T-helper 2 cell treated with Interferon-gamma antibody and Interleukin-4, amounts not matched to agents 5 μg/mL and 100 μg/mL, for 36 hours (primary cell): ENCODE measurements around the gene MGAT1.
"Not testable (repeated sequence)": the region's sequence is repeated elsewhere in the genome, so short reads cannot be mapped to it uniquely, and the experiment has no call there.

Experiments used
- DNase-seq: peaks from one replicate; pipeline ENCODE4 v3.0.0; 2021; ENCODE audit warnings: low spot score
- H3K27ac Mint-ChIP-seq: one replicate; pipeline ENCODE4 v1.8.0; 2021; ENCODE audit warnings: mild to moderate bottlenecking, mixed read lengths
- H3K27me3 Mint-ChIP-seq: one replicate; pipeline ENCODE4 v1.8.0; 2021; ENCODE audit warnings: low read depth, mixed read lengths
- H3K36me3 Mint-ChIP-seq: one replicate; pipeline ENCODE4 v1.8.0; 2021; ENCODE audit warnings: low read depth, mixed read lengths
- H3K4me1 Mint-ChIP-seq: one replicate; pipeline ENCODE4 v1.8.0; 2021; ENCODE audit warnings: low read depth, mixed read lengths
- H3K4me3 Mint-ChIP-seq: one replicate; pipeline ENCODE4 v1.8.0; 2022; ENCODE audit warnings: mild to moderate bottlenecking, moderate library complexity, mixed read lengths
- H3K9me3 Mint-ChIP-seq: one replicate; pipeline ENCODE4 v1.8.0; 2021; ENCODE audit warnings: mixed read lengths

The MGAT1 gene

GRCh38 chr5:180779985-180780610, 22.5 kb downstream of the MGAT1 start:
- Mint-ChIP-seq H3K4me3 (no peak overlapping the region), H3K9me3 (no peaks in the 10 kb centered on the region), H3K27me3 (peaks cover 2% of the 10 kb centered on the region), H3K36me3 (no peaks in the 10 kb centered on the region), H3K4me1 (peaks cover under 1% of the 10 kb centered on the region), H3K27ac (no peak overlapping the region)
- DNase-seq, result no peak

- H3K4me3 Mint-ChIP-seq, result no peak overlapping the region
These were observed 25.1 kb downstream of the MGAT1 start for GRCh38 chr5:180777475-180777874.

DNA sequence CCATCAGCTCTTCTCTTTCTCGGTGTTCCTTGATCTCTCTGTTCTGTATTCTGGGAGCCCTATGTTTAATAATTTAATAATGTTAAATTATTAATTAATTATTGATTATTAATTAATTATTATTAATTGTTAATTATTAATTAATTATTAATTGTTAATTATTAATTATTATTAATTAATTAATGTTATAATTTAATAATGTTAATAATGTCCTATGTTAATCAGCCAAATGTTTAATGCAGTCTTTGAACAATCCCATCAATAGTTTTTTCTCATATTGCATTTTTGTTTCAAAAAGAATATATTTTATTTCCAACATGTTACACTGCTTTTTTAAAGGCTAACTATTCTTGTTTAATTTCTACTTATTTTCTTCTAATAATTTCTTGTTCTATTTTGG, 26.2 kb downstream of the MGAT1 start:
- no peak overlapping the region for H3K27ac Mint-ChIP-seq
- no peaks in the 10 kb centered on the region for H3K4me1 Mint-ChIP-seq
- H3K27me3 Mint-ChIP-seq, result peaks cover 4% of the 10 kb centered on the region
- H3K4me3 Mint-ChIP-seq, result no peak overlapping the region
- H3K36me3 Mint-ChIP-seq, result no peaks in the 10 kb centered on the region
- H3K9me3 Mint-ChIP-seq, result peaks cover 4% of the 10 kb centered on the region
- DNase-seq, result no peak

More at GRCh38 chr5:180777475-180777874, 25.1 kb downstream of the MGAT1 start:
- no peaks in the 10 kb centered on the region for H3K36me3 Mint-ChIP-seq
- peaks cover 4% of the 10 kb centered on the region for H3K27me3 Mint-ChIP-seq
- peaks cover 4% of the 10 kb centered on the region for H3K9me3 Mint-ChIP-seq
- H3K27ac Mint-ChIP-seq, result no peak overlapping the region
- no peaks in the 10 kb centered on the region for H3K4me1 Mint-ChIP-seq
- no peak for DNase-seq

- Mint-ChIP-seq H3K27me3 (peaks cover 4% of the 10 kb centered on the region), H3K9me3 (peaks cover 4% of the 10 kb centered on the region), H3K27ac (no peak overlapping the region), H3K4me1 (no peaks in the 10 kb centered on the region), H3K4me3 (no peak overlapping the region), H3K36me3 (no peaks in the 10 kb centered on the region)
- DNase-seq, result no peak
These were observed 27.0 kb downstream of the MGAT1 start for GRCh38 chr5:180775624-180776023.

GRCh38 chr5:180771839-180772238, 30.8 kb downstream of the MGAT1 start:
- Mint-ChIP-seq H3K4me1 (no peaks in the 10 kb centered on the region), H3K27ac (no peak overlapping the region), H3K27me3 (peaks cover 7% of the 10 kb centered on the region), H3K9me3 (peaks cover 4% of the 10 kb centered on the region), H3K4me3 (no peak overlapping the region), H3K36me3 (no peaks in the 10 kb centered on the region)
- no peak for DNase-seq

GRCh38 chr5:180769821-180770220, 32.8 kb downstream of the MGAT1 start:
- Mint-ChIP-seq H3K27ac (no peak overlapping the region), H3K9me3 (peaks cover 4% of the 10 kb centered on the region)

GRCh38 chr5:180755601-180756000, 47.0 kb downstream of the MGAT1 start:
- Mint-ChIP-seq H3K36me3 (no peaks in the 10 kb centered on the region), H3K4me1 (no peaks in the 10 kb centered on the region), H3K4me3 (no peak overlapping the region), H3K27ac (no peak overlapping the region), H3K27me3 (peaks cover 2% of the 10 kb centered on the region), H3K9me3 (peaks cover 14% of the 10 kb centered on the region)
- DNase-seq, result no peak

More at GRCh38 chr5:180769821-180770220, 32.8 kb downstream of the MGAT1 start:
- H3K36me3 Mint-ChIP-seq, result no peaks in the 10 kb centered on the region
- no peak for DNase-seq
- H3K4me1 Mint-ChIP-seq, result no peaks in the 10 kb centered on the region
- peaks cover 7% of the 10 kb centered on the region for H3K27me3 Mint-ChIP-seq
- no peak overlapping the region for H3K4me3 Mint-ChIP-seq

- no peak for DNase-seq
- H3K9me3 Mint-ChIP-seq, result no peaks in the 10 kb centered on the region
- peaks cover 2% of the 10 kb centered on the region for H3K27me3 Mint-ChIP-seq
- no peaks in the 10 kb centered on the region for H3K36me3 Mint-ChIP-seq
- H3K27ac Mint-ChIP-seq, result no peak overlapping the region
- H3K4me1 Mint-ChIP-seq, result no peaks in the 10 kb centered on the region
- no peak overlapping the region for H3K4me3 Mint-ChIP-seq
These were observed 58.4 kb downstream of the MGAT1 start for GRCh38 chr5:180744253-180744652.

DNA sequence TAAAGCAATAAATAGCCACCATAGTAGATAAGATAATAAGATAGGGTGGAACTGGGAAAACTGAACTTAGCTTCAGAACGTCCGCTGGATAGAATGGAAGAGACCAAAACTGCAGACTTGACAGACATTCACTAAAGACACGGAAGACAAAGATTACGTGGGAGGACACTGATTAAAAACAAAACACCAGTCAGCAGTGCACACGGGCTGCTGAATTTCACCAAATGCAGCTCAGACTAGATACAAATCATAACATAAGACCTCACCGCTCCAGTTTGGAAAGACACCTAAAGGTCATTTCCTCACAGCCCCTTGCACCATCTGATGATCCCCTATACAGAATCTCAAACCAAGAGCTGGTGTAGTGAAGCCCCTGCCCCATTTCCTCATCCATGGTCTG, 59.9 kb downstream of the MGAT1 start:
- H3K36me3 Mint-ChIP-seq, result no peaks in the 10 kb centered on the region
- no peaks in the 10 kb centered on the region for H3K9me3 Mint-ChIP-seq
- no peak for DNase-seq
- no peak overlapping the region for H3K27ac Mint-ChIP-seq
- no peaks in the 10 kb centered on the region for H3K4me1 Mint-ChIP-seq
- H3K4me3 Mint-ChIP-seq, result no peak overlapping the region
- peaks cover 4% of the 10 kb centered on the region for H3K27me3 Mint-ChIP-seq

DNA sequence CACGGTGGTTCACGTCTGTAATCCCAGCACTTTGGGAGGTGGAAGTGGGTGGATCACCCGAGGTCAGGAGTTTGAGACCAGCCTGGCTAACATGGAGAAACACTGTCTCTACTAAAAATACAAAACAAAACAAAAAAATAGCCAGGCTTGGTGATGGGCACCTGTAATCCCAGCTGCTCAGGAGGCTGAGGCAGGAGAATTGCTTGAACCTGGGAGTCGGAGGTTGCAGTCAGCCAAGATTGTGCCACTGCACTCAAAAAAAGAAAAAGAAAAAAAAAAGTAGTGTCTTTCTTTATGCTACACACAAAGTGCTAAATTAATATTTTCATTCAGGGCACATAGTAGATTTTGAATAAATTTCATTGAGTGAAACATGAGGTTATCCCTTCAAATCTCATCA, 61.7 kb downstream of the MGAT1 start:
- not testable (repeated sequence) for H3K9me3 Mint-ChIP-seq, H3K4me1 Mint-ChIP-seq, H3K4me3 Mint-ChIP-seq, H3K36me3 Mint-ChIP-seq, H3K27ac Mint-ChIP-seq, H3K27me3 Mint-ChIP-seq, DNase-seq

DNA sequence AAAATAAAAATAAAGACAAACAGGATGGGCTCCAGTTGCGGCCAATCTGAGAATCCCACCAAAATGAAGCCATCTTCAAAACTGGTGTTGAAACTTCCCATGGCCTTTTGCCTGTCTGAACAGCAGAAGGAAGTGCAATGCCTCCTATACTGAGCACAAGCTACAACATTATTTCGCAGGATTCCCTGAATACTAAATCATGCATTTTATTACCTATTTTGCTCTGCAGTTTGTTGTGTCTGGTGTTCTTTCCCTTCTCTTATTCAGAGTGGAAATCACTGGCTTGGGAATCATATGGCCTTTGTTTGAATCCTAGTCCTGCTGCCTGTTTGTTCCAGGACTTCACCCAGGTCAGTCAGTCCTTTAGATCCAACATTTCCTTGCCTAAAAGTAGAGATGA, 62.6 kb downstream of the MGAT1 start, which contains the start of gene OR2Y1:
Gene OR2Y1, minus strand, starts transcription at position 101 of the 400 bp plus-strand sequence. Its CDS starts 0 bp downstream, at position 101.
- DNase-seq, result no peak
- no peak within 1 kb of the TSS for H3K4me3 Mint-ChIP-seq
- no peaks in the 10 kb centered on the region for H3K9me3 Mint-ChIP-seq
- H3K4me1 Mint-ChIP-seq, result no peaks in the 10 kb centered on the region
- no peaks in the 10 kb centered on the region for H3K36me3 Mint-ChIP-seq
- no peak within 1 kb of the TSS for H3K27ac Mint-ChIP-seq
- H3K27me3 Mint-ChIP-seq, result peaks cover 4% of the 10 kb centered on the region

GRCh38 chr5:180739271-180739670, 63.3 kb downstream of the MGAT1 start:
- DNase-seq, result no peak
- Mint-ChIP-seq H3K27ac (no peak overlapping the region), H3K27me3 (peaks cover 6% of the 10 kb centered on the region)

DNA sequence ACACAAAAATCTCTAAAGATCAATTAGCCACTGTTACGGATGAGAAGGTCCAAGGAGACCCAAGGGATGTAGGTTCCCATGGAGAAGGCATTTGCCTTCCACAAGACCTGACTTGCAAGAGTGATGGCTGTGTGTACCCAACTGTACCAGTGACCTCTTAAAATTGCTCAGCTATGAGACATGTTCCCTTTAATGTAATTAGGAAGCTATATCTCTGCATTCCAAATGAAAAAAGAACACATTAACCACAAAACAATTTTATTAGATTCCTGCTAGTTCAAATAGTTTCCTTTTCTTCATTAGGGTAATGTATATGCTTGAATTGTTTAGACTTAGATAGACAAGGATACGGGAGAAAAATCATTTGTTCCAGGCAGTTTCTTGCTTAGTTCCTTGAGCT, 66.1 kb downstream of the MGAT1 start:
- Mint-ChIP-seq H3K4me3 (no peak overlapping the region), H3K9me3 (no peaks in the 10 kb centered on the region), H3K4me1 (no peaks in the 10 kb centered on the region), H3K27ac (no peak overlapping the region), H3K36me3 (no peaks in the 10 kb centered on the region), H3K27me3 (peaks cover 6% of the 10 kb centered on the region)
- DNase-seq, result no peak

More at GRCh38 chr5:180739271-180739670, 63.3 kb downstream of the MGAT1 start:
- H3K4me1 Mint-ChIP-seq, result no peaks in the 10 kb centered on the region
- H3K4me3 Mint-ChIP-seq, result no peak overlapping the region
- no peaks in the 10 kb centered on the region for H3K36me3 Mint-ChIP-seq
- H3K9me3 Mint-ChIP-seq, result no peaks in the 10 kb centered on the region
